Stomach smooth muscle (tissue), 2 donors: ENCODE data around the gene TMEM272.
A peak's percentile ranks its signal among the peaks of the same experiment; 100 is the strongest.

Experiments
- H3K27ac ChIP-seq: one replicate; pipeline ENCODE4 v1.7.0; 2013; ENCODE audit warnings: mild to moderate bottlenecking, low read length, inconsistent platforms
- H3K27me3 ChIP-seq, 2 donors: one replicate each; pipeline ENCODE4 v1.7.0; 2013; ENCODE audit warnings: low read length in 2 of 2; ENCODE audit not compliant: insufficient read depth in 2 of 2, control insufficient read depth in 1 of 2
- H3K36me3 ChIP-seq, 2 donors: one replicate each; pipeline ENCODE4 v1.7.0; 2013; ENCODE audit warnings: low read length in 2 of 2; ENCODE audit not compliant: control insufficient read depth in 2 of 2, insufficient read depth in 2 of 2
- H3K4me1 ChIP-seq: one replicate; pipeline ENCODE4 v1.7.0; 2013; ENCODE audit warnings: low read length; ENCODE audit not compliant: control insufficient read depth, insufficient read depth
- H3K4me3 ChIP-seq, 2 donors: one replicate each; pipeline ENCODE4 v1.7.0; 2013; ENCODE audit warnings: low read length in 2 of 2
- H3K9ac ChIP-seq, 2 donors: one replicate each; pipeline ENCODE4 v1.7.0; 2013; ENCODE audit warnings: low read length in 2 of 2, mild to moderate bottlenecking in 1 of 2
- H3K9me3 ChIP-seq, 2 donors: one replicate each; pipeline ENCODE4 v1.7.0; 2013; ENCODE audit warnings: low read length in 2 of 2; ENCODE audit not compliant: control insufficient read depth in 2 of 2
- donor health status: healthy.
- donor health status: Pancreatic carcinoma.

TMEM272 gene

DNA sequence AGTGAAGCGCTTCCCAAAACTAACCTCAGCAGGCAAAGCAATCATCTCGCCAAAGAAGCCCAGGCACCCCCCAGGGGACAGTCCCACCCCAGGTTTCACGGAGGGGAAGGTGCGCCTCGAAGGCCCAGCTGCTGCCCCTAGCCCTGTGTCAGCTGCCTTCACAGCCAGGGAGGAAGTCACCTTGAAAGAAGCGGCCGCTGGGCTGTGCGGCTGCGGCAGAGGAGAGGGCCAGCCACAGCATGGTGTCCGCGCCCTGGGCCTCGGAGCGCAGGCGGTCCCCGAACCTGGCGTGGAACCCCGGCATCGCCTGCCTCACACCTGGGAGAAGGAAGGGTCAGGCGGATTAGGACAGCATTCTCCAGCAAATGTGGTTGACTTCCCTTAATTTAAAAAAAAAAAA is 76.0 kb downstream of the TMEM272 start:
- peak overlapping the region; percentile 37 for H3K27ac ChIP-seq
- H3K36me3 ChIP-seq = peaks cover 9 to 18% of the 10 kb centered on the region in 2 donors
- no peaks in the 10 kb centered on the region for H3K9me3 ChIP-seq
- H3K4me1 ChIP-seq = peaks cover 15% of the 10 kb centered on the region
- no peak overlapping the region for H3K9ac ChIP-seq
- no peaks in the 10 kb centered on the region for H3K27me3 ChIP-seq
- no peak overlapping the region for H3K4me3 ChIP-seq

DNA sequence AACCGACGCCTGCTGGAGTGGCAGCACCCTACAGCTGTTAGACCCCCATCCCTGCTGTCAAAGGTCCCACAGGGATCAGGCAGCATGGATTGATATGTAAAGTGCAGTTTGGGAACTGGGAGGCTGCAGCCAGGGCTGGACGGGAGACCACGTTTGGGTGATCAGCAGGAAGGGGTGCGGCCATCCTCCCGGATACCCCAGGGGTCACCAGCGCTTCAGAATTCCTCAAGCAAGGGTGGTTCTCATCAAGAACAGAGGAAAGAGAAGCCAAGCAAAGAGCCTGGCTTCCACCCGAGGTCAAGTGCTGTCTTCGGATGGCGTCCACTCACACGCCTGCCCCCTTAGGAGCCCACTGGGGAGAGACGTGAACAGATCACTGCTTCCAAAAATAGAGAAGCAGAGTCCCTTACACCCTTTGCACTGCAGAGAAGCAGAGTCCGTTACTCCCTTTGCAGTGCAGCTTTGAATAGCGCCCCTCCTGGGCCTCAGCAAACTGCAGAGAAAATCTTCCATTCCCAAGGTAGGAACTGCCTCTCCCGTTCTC is 76.5 kb downstream of the TMEM272 start:
- Histone ChIP-seq H3K9ac (no peak overlapping the region), H3K4me1 (peaks cover 16% of the 10 kb centered on the region), H3K4me3 (no peak overlapping the region), H3K9me3 (no peaks in the 10 kb centered on the region), H3K36me3 (peaks cover 6 to 18% of the 10 kb centered on the region in 2 donors), H3K27ac (no peak overlapping the region), H3K27me3 (no peaks in the 10 kb centered on the region)

DNA sequence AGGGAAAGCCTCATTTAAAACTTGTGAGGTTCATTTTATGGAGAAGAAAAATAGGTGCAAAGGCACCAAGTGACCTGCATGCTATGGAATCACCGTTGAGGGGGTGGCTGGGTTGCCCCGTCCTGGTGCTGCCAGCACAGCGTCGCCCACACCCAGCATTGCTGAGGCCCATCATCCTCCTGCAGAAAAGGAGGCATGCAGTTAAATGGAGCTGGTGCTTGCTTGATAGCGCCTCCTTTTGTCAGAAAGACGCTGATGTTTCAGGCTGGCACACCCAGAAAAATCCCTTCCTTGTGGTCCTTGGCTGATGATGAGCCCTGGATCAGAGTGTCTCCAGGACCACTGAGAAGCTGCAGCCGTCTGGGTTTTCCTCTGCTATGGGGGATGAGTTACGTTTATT is 77.9 kb downstream of the TMEM272 start:
- no peaks in the 10 kb centered on the region for H3K9me3 ChIP-seq
- peaks cover 16% of the 10 kb centered on the region for H3K4me1 ChIP-seq
- no peak overlapping the region for H3K4me3 ChIP-seq
- H3K36me3 ChIP-seq = peaks cover 4 to 18% of the 10 kb centered on the region in 2 donors
- H3K27ac ChIP-seq = no peak overlapping the region
- H3K9ac ChIP-seq = no peak overlapping the region
- H3K27me3 ChIP-seq = no peaks in the 10 kb centered on the region

DNA sequence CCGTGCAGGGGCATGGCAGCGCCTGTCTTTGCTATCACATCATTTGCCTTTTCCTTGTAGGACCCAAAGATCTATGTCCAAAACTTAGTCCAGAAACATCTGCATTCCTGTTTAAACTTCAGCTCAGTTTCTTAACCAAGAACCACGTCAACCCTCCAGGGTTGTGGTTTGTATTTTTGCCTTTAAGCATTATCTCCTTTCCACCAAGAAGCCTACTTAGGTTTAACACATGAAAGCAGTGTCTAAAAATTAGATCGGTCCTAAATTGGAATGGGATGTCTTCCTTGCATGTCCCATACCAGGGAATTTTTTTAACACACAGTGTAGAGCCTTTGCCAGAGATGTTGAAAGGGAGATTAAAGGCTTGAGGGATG is 79.8 kb downstream of the TMEM272 start:
- Histone ChIP-seq H3K27ac (peak overlapping the region; percentile 69), H3K36me3 (peaks cover 6 to 15% of the 10 kb centered on the region in 2 donors), H3K27me3 (no peaks in the 10 kb centered on the region), H3K9me3 (no peaks in the 10 kb centered on the region), H3K9ac (no peak overlapping the region), H3K4me1 (peaks cover 16% of the 10 kb centered on the region), H3K4me3 (peak overlapping the region in 1 of 2 donors; percentile 35)

DNA sequence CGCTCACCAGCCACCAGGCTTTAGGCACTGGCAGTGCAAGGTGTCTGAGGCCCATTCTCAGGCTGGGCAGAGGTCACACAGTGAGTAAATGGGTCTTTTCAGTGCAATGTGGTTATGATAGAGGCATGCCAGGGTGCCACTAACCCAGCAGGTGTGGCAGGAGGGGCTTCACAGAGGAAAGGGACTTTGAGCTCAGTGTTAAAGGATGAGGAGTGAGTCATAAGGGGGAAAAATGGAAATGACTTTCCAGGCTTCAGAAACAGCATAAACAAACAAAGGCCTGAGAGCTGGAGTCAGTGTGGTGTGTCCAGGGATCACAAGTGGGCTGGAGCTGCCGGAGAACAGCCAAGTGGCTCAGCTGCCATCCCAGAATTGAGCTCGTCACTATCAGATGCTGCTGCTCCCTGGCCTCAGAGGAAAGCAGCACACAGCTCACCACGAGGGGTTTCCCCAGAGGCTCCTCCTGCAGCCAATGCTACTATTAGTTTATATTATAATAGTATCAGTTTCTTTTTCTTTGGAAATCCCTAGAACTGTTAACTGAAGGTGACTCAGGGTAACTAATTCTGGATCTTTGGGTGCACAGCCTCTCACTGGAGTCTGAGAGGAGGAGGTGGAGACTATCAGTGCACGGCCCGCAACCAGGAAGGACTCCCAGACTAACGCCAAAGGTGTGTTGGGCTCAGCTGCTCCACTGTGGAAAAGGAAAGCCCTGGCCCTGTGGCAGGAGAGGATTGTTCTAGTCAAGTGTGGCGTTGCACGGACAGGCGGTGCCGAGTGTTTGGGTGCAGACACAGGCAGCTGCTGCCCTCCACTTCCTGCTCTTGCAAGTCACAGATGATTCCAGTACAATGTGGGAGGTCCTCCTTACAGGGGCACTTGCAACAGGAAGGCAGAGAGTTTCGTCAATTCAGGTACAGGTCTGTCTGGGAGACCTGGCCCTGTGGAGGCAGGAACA is 80.5 kb downstream of the TMEM272 start:
- H3K27me3 ChIP-seq = no peaks in the 10 kb centered on the region
- H3K27ac ChIP-seq = peak overlapping the region; percentile 69
- no peak overlapping the region for H3K9ac ChIP-seq
- H3K4me1 ChIP-seq = peaks cover 16% of the 10 kb centered on the region
- H3K9me3 ChIP-seq = no peaks in the 10 kb centered on the region
- peaks cover 7 to 15% of the 10 kb centered on the region in 2 donors for H3K36me3 ChIP-seq
- H3K4me3 ChIP-seq = peak overlapping the region in 1 of 2 donors; percentile 35

DNA sequence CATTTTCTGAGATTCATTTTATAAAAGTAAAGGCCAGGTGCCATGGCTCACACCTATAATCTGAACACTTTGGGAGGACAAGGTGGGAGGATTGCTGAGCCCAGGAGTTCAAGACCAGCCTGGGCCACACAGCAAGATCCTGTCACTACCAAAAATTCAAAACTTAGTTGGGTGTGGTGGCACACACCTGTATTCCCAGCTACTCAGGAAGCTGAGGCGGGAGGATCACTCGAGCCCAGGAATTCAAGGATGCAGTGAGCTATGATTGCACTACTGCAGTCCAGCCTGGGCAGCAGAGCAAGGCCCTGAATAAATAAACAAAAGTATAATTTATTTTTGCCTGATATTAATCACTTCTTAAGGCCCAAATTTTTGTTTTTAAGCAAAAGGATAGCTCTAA is 81.5 kb downstream of the TMEM272 start:
- Histone ChIP-seq H3K36me3 (peaks cover 9 to 12% of the 10 kb centered on the region in 2 donors), H3K27ac (no peak overlapping the region)

More for the DNA sequence above, 81.5 kb downstream of the TMEM272 start:
- Histone ChIP-seq H3K4me1 (peaks cover 14% of the 10 kb centered on the region), H3K9me3 (no peaks in the 10 kb centered on the region), H3K27me3 (no peaks in the 10 kb centered on the region), H3K4me3 (no peak overlapping the region), H3K9ac (no peak overlapping the region)
